ENCODE results near the gene CAPN5.
A peak's percentile ranks its signal among the peaks of the same experiment; 100 is the strongest.
"Not testable (repeated sequence)": the region's sequence is repeated elsewhere in the genome, so short reads cannot be mapped to it uniquely, and the experiment has no call there.

CAPN5 gene

GRCh38 chr11:77042111-77042726, 24.6 kb upstream of the CAPN5 start:
- DNase-seq (ENCODE audit: low read depth): no peak

- DNase-seq (ENCODE audit: low read depth): no peak
Measured at GRCh38 chr11:77044356-77044755, 22.4 kb upstream of the CAPN5 start.

- no peak for DNase-seq (ENCODE audit: low read depth)
Measured at GRCh38 chr11:77044886-77045285, 21.9 kb upstream of the CAPN5 start.

- no peak for DNase-seq (ENCODE audit: low read depth)
Measured at GRCh38 chr11:77046060-77046501, 20.7 kb upstream of the CAPN5 start.

GRCh38 chr11:77047007-77047927, 19.5 kb upstream of the CAPN5 start:
- peak; percentile 75 for DNase-seq (ENCODE audit: low read depth)

GRCh38 chr11:77047928-77048446, 18.8 kb upstream of the CAPN5 start:
- not testable (repeated sequence) for DNase-seq (ENCODE audit: low read depth)

GRCh38 chr11:77049026-77049425, 17.7 kb upstream of the CAPN5 start:
- no peak for DNase-seq (ENCODE audit: low read depth)

GRCh38 chr11:77051511-77051910, 15.3 kb upstream of the CAPN5 start:
- DNase-seq (ENCODE audit: low read depth): no peak

- no peak for DNase-seq (ENCODE audit: low read depth)
Measured at GRCh38 chr11:77052518-77052917, 14.3 kb upstream of the CAPN5 start.

- no peak for DNase-seq (ENCODE audit: low read depth)
Measured at GRCh38 chr11:77053217-77054015, 13.4 kb upstream of the CAPN5 start.

GRCh38 chr11:77054084-77054483, 12.7 kb upstream of the CAPN5 start:
- no peak for DNase-seq (ENCODE audit: low read depth)

GRCh38 chr11:77055101-77055561, 11.6 kb upstream of the CAPN5 start:
- no peak for DNase-seq (ENCODE audit: low read depth)

GRCh38 chr11:77055913-77056312, 10.9 kb upstream of the CAPN5 start:
- no peak for DNase-seq (ENCODE audit: low read depth)

GRCh38 chr11:77056814-77057402, 9.9 kb upstream of the CAPN5 start:
- DNase-seq (ENCODE audit: low read depth): no peak

GRCh38 chr11:77057938-77058474, 8.8 kb upstream of the CAPN5 start:
- no peak for DNase-seq (ENCODE audit: low read depth)

GRCh38 chr11:77058900-77059299, 7.9 kb upstream of the CAPN5 start:
- DNase-seq (ENCODE audit: low read depth): no peak

- no peak for DNase-seq (ENCODE audit: low read depth)
Measured at GRCh38 chr11:77059806-77060205, 7.0 kb upstream of the CAPN5 start.

- no peak for DNase-seq (ENCODE audit: low read depth)
Measured at GRCh38 chr11:77060234-77060633, 6.5 kb upstream of the CAPN5 start.

GRCh38 chr11:77061258-77061657, 5.5 kb upstream of the CAPN5 start:
- not testable (repeated sequence) for DNase-seq (ENCODE audit: low read depth)

GRCh38 chr11:77062924-77063323, 3.8 kb upstream of the CAPN5 start:
- no peak for DNase-seq (ENCODE audit: low read depth)

- DNase-seq (ENCODE audit: low read depth): no peak
Measured at GRCh38 chr11:77063407-77063806, 3.4 kb upstream of the CAPN5 start.

- no peak for DNase-seq (ENCODE audit: low read depth)
Measured at GRCh38 chr11:77063861-77064260, 2.9 kb upstream of the CAPN5 start.

All from stimulated activated CD8-positive, alpha-beta memory T cell treated with anti-CD3 and anti-CD28 coated beads, Interleukin-12 subunit alpha, Interleukin-12 subunit beta, amount 100 ng/mL, for 1 hour (primary cell).